GM12865 (cell line): Measurements from ENCODE around the gene PINK1.

Experiments used
- DNase-seq: peaks from one replicate; pipeline ENCODE4 v3.0.0; 2010; ENCODE audit warnings: low read depth
- H3K4me3 ChIP-seq: 2 replicates; pipeline ENCODE4 v1.5.1; 2011; ENCODE audit warnings: mild to moderate bottlenecking, low read depth, low read length, control low read depth
- TF ChIP-seq, protein P1 (sequence below): IDR thresholded peaks from 2 replicates; pipeline ENCODE4 v1.5.1; 2011; ENCODE audit warnings: low read length, control low read depth, low read depth, inconsistent platforms; ENCODE audit not compliant: insufficient read depth; ENCODE audit errors: missing control alignments

The PINK1 gene

GRCh38 chr1:20612221-20612746 lies 21.0 kb upstream of the PINK1 start:
- TF ChIP-seq, protein P1, sequence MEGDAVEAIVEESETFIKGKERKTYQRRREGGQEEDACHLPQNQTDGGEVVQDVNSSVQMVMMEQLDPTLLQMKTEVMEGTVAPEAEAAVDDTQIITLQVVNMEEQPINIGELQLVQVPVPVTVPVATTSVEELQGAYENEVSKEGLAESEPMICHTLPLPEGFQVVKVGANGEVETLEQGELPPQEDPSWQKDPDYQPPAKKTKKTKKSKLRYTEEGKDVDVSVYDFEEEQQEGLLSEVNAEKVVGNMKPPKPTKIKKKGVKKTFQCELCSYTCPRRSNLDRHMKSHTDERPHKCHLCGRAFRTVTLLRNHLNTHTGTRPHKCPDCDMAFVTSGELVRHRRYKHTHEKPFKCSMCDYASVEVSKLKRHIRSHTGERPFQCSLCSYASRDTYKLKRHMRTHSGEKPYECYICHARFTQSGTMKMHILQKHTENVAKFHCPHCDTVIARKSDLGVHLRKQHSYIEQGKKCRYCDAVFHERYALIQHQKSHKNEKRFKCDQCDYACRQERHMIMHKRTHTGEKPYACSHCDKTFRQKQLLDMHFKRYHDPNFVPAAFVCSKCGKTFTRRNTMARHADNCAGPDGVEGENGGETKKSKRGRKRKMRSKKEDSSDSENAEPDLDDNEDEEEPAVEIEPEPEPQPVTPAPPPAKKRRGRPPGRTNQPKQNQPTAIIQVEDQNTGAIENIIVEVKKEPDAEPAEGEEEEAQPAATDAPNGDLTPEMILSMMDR, result no peak
- H3K4me3 ChIP-seq, result no peak overlapping the region
- DNase-seq, result no peak

DNA sequence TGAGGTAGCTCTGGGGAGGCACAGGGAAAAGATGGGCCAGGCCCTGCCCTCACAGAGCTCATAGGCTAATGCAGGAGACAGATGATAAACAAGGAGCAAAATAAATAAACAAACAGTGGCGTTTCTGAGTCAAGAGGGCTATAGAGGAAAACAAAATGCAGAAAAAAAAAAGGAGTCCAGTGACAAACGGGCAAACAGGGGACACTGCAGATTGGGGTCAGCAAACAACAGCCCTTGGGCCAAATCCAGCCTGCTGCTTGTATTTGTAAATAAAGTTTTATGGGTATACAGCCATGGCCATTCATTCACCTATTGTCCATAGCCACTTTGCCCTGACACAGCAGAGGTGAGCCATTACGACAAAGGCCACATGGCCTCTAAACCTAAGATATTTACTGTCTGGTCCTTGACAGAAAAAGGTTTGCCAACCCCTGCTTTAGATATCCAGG lies 19.1 kb upstream of the PINK1 start:
- TF ChIP-seq, protein P1, result no peak
- no peak overlapping the region for H3K4me3 ChIP-seq
- no peak for DNase-seq

- TF ChIP-seq, protein P1, result no peak
- H3K4me3 ChIP-seq, result no peak overlapping the region
- peak; percentile 78 for DNase-seq
Observed at GRCh38 chr1:20615946-20616846, 17.1 kb upstream of the PINK1 start.

DNA sequence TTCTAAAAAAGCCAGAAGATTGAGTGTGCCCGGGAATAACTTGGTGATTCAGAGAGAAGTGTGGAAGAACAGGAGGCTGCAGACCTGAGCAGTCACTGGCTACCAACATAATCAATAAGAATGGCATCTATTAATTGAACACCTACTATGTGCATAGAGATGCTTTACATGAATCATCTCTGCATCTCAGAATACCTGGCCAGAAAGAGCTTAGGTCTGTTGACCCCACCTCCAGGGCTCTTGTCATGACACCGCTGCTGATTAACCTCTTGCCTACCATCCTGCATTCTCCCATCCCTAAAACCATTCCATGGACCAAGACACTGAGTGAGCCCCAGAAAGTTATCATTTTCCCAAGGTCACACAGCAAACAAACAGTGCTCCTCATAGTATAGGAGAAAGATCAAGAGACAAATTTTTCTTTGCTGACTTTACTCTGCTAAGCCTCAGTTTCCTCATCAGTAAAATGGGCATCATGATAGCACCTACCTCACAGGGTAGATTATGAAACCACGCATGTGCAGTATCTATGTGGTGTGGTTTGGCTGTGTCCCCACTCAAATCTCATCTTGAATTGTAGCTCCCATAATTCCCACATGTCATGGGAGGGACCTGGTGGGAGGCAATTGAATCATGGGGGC lies 16.3 kb upstream of the PINK1 start:
- TF ChIP-seq, protein P1, result no peak
- no peak for DNase-seq
- no peak overlapping the region for H3K4me3 ChIP-seq

DNA sequence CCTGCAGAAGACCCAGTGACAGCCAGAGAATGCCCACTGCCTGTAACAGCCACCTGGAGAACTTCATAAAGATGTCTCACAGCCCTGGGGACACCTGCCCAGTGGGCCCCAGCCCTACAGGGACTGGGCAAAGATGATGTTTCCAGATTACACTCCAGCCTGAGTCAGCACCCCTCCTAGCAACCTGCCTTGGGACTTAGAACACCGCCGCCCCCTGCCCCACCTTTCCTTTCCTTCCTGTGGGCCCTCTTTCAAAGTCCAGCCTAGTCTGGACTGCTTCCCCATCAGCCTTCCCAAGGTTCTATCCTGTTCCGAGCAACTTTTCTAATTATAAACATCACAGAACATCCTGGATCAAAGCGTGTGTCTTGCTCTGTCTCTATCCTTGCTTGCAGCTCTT lies 14.7 kb upstream of the PINK1 start:
- TF ChIP-seq, protein P1, result no peak
- no peak overlapping the region for H3K4me3 ChIP-seq
- no peak for DNase-seq

DNA sequence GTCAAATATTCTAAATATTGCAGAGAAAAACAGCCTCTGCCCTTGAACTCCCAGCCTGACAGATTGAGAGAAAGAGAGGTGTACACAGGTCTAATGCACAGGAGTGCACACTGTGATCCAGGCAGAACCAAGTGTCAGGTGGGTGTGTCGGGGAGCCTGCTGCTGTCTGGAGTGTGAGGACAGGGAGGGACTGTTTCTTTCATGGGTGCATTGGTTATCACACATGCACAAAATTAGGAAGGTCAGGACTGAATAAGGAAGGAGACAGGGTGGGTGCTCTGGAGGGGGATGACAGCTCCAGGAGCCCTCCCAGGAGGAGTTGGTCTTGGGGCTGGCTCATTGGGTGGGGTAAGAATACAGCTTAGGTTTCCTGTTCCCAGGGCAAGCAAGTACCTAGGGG lies 13.3 kb upstream of the PINK1 start:
- no peak for DNase-seq
- TF ChIP-seq, protein P1, result no peak
- H3K4me3 ChIP-seq, result no peak overlapping the region
